HG03469 (cell line): ENCODE measurements around the gene DGAT2.
"Not testable (repeated sequence)": the region's sequence is repeated elsewhere in the genome, so short reads cannot be mapped to it uniquely, and the experiment has no call there.

Experiments
- ATAC-seq: cut with Tn5 transposase; IDR thresholded peaks from one replicate; pipeline ENCODE4 v1.9.1; 2021; ENCODE audit warnings: mild to moderate bottlenecking, moderate library complexity, moderate number of reproducible peaks; ENCODE audit not compliant: unreplicated experiment

DGAT2 gene

DNA sequence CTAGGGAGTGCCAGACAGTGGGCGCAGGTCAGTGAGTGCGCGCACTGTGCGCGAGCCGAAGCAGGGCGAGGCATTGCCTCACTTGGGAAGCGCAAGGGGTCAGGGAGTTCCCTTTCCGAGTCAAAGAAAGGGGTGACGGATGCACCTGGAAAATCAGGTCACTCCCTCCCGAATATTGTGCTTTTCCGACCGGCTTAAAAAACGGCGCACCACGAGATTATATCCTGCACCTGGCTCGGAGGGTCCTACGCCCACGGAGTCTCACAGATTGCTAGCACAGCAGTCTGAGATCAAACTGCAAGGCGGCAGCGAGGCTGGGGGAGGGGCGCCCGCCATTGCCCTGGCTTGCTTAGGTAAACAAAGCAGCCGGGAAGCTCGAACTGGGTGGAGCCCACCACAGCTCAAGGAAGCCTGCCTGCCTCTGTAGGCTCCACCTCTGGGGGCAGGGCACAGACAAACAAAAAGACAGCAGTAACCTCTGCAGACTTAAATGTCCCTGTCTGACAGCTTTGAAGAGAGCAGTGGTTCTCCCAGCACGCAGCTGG, 19.8 kb upstream of the DGAT2 start:
- not testable (repeated sequence) for ATAC-seq

- not testable (repeated sequence) for ATAC-seq
Observed at GRCh38 chr11:75754933-75755332, 13.6 kb upstream of the DGAT2 start.

- ATAC-seq = no peak
Observed at GRCh38 chr11:75757651-75758050, 10.9 kb upstream of the DGAT2 start.

- no peak for ATAC-seq
Observed at GRCh38 chr11:75759832-75760231, 8.7 kb upstream of the DGAT2 start.

GRCh38 chr11:75760243-75760642, 8.3 kb upstream of the DGAT2 start:
- ATAC-seq = no peak

DNA sequence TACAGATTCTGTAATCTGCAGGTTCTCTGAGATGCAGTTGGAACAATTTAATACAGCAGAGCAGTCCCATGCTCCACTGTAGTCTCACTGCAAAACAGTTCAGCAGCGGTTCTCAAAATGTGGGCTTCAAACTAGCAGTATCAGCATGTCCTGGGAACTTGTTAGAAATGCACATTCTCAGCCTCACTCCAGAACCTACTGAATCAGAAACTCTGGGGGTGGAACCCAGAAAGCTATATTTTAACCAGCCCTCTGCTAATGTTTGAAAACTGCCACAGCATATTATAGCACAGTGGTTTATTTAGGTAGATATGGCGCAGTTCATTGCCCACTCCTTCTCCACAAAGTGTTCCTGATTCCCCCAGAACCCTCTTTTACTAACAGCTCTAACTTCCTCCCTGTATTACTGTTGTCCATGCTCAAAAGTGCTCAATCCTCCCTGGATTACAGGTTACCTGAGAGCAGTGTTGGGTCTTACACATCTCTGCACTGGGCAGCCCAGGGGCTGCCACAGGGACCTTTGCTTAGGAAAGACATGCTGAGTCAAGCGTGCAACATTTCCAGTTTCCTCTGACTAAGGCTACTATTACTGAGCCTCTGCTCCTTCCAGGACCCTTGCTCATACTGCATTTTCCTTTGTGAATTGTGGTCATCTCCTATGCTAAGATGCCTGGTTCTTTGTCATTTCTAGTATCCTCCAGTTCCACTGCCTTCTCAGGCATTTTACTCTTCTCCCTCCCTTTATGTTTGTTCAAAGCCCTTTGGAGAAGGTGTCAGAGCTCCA, 7.7 kb upstream of the DGAT2 start:
- ATAC-seq = no peak

DNA sequence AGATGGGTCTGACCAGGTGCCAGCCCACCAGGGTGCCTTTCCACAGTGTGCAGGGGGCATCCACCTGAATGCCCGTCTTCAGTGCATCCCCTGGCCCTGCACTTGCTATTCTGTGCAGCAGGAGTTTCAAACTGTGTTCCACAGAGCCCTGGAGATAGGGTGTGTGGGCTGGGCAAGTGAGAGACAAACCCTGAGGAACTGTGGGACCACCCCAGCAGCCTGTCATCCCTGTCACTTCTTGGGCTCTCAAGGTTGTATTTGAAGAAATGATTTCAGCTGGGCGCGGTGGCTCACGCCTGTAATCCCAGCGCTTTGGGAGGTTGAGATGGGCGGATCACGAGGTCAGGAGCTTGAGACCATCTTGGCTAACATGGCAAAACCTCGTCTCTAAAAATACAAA, 6.4 kb upstream of the DGAT2 start:
- no peak for ATAC-seq

DNA sequence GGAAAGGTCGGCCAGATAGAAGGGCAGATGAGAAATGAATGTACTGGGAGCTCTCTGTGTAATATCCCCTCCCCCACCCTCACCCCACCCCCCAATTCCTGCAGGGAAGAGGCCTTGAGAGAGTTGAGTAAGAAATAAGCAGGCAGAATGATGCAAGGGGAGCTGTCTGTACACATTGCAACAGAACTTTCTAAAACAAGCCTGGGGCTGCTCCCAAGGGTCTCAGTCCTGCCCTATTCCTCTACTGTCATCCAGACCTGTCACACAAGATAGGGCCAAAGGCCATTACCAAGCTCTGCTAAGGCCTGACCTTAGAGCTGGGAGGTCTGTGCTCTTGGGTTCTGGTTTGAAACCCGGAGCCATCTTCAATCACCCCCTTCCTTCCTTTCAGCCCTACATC, 5.7 kb upstream of the DGAT2 start:
- no peak for ATAC-seq

DNA sequence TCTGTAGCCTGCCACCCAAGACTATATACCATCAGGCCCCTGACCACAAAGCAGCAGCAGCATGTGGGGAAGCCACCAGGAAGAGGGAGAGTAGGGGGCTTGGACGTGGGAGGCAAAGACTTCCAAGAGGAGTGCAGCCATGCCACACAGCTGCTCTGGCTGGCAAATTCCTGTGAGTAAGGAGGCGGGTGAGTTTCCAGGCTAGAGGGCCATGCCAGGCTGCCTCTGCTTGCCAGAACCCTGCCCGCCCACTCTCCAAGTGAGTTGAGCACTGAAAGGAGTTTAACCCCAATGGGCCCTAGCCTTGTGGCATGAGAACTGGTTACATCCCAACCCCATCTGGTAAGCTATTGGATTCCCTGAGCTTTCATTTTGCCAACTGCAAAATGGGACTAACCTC, 4.7 kb upstream of the DGAT2 start:
- ATAC-seq = no peak

DNA sequence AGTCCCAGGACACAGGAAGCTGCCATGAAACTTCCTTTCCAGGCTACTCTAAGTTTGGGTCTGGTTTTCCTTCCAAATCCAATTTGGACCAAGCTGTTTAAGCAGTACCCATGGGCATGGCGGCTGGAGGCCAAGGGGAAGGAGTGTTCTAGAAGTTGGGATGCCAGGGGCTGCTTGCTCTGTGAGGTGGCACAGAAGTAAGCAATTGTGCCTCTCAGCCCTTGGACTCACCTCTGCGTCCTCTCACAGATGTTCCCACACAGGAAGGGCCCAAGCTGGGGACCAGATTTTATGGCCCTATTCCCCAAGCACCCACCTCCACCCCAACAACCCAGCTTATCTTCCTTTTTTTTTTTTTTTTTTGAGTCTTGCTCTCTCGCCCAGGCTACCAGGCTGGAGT, 3.5 kb upstream of the DGAT2 start:
- ATAC-seq = no peak

DNA sequence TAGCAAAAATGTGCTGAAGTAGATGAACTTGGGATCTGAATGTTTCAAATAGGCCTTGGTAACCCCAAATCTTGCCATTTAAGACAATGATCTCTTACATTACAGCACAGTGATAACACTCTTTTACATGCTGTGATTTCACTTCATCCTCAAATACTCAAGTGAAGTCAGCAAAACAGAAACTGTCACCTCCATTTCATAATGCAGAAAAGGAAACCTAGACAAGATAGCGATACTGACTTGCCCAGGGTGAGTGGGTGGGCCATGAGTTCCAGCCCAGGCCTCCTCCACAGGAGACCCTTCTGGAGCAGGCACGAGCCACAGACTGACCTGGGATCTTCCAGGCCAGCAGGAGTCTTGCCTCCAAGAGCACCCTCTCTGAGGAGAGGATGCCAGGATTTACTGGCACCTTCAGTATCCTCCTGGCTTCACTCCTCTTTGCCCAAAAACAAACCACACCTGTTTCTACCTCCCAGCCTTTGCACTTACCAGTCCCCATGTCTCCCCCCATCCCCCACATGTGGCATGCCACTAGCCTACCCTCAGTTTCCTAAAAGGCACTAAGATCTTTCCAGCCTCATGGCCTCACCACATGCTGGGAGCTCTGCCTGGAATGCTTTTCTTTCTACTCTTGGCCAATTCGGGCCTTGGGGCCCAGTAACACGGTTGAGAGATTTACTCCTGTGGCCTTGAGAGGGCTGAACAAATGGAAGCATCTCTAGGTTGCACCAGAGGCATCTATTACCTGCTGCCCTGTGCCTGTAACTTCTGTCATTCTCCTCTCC, 1.9 kb upstream of the DGAT2 start:
- no peak for ATAC-seq

DNA sequence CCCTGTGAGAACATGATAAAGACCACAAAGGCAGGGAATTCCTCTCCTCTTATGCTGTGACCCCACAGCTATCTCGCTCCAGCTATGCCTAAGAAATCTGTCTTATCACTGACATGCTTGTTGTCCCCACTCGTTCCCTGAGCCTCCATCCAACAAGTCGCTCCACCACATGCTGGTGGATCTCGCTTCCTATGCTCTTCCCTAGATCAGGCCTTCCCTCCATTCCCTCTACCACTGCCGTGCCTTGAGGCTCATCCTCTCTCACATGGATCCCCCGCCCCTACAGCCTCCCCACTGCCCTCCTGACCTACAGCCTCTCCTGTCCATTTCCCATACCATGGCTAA, 1.4 kb upstream of the DGAT2 start:
- no peak for ATAC-seq

DNA sequence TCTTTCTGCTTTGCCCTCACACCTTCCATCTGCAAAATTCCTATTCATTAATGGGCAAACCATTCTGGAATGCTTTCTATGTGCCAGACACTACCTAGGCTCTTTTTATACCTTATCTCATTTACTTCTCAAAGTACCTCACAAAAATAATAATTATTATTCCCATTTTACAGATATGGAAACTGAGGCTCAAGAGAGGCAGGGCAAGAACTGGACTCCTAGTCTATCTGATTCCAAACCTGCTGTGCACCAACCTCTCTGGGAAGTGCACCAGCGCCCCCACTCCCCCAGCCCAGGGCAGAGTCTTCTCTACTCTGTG, 826 bp upstream of the DGAT2 start:
- no peak for ATAC-seq

GRCh38 chr11:75768909-75769771, 562 bp downstream of the DGAT2 start:
- ATAC-seq = peak; percentile 1

GRCh38 chr11:75770102-75770501, 1.5 kb downstream of the DGAT2 start:
- no peak for ATAC-seq

DNA sequence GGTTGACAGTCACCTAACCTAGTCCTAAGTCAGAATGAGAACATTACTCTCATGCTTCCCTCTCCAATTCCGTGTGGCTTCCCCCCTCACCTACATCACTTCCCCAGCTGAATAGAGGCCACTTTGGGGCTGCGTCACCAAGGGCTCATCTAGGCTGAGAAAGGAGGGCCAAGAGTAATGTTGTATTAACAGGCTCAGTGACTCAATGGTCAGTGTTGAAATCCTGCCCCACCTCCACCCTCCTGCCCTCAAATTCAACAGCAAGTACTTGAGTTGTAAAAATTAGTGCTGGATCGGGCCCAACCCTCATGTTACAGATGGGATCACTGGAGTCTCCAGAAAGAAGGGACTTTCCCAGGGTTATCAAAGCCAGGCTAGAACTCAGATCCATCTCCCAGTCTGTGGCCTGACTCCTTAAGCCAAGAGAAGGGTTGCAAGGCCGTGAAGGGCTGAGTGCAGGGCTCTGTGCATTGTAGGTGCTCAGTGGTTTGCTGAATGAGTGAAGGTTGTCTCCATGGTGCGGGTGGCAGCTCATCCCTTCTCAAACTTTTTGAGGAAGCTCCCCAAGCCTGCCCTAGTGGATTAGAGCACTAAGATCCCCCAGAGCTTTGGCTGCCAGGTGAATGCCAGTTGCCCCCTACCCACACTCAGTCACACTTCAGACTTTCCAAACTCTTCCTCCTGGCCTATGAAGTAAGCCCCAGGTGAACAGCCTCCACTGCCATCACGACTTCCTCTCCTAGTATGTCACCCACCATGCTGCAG, 3.2 kb downstream of the DGAT2 start:
- ATAC-seq = no peak

GRCh38 chr11:75773595-75774353, 5.2 kb downstream of the DGAT2 start:
- peak; percentile 81 for ATAC-seq

DNA sequence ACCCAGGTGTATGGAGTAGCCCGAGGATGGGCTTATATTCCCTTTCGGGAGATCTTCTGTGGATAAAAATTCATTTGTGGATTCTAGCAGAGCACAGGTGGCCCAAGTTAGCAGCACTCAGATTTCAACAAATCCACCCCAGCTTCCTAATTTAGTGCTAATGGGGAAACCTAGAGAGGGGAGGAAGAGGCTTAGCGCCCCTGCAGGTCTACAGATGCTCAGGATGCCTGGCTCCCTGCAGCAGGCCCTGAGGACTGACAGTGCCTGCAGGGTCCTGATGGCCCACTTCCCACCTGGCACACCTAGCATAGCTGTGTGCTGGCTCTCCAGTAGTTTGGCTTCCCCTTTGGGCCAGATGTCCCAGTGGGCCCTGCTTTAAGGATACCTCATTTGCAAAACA, 6.5 kb downstream of the DGAT2 start:
- no peak for ATAC-seq

- no peak for ATAC-seq
Observed at GRCh38 chr11:75776546-75776945, 8.0 kb downstream of the DGAT2 start.
